Neural crest cell (in vitro differentiated cells): Measurements from ENCODE around the gene MAS1. TPM values are rescaled to one million over a fixed set of nuclear protein-coding genes. Genes with fewer than 3 reads are reported as not detected.

Source experiments
- DNase-seq: peaks from one replicate; pipeline ENCODE4 v3.0.0; 2021; ENCODE audit warnings: low read depth, mixed read lengths, low spot score
- H3K27ac Mint-ChIP-seq: one replicate; pipeline ENCODE4 v1.8.0; 2021; ENCODE audit warnings: mild to moderate bottlenecking, mixed read lengths; ENCODE audit not compliant: unreplicated experiment
- H3K27me3 Mint-ChIP-seq: 2 replicates; pipeline ENCODE4 v1.8.0; 2021; ENCODE audit warnings: low read depth, mild to moderate bottlenecking, mixed read lengths
- H3K36me3 Mint-ChIP-seq: 2 replicates; pipeline ENCODE4 v1.8.0; 2021; ENCODE audit warnings: low read depth, mild to moderate bottlenecking, mixed read lengths
- H3K4me1 Mint-ChIP-seq: 2 replicates; pipeline ENCODE4 v1.8.0; 2021; ENCODE audit warnings: mixed read lengths
- H3K4me3 Mint-ChIP-seq: one replicate; pipeline ENCODE4 v1.8.0; 2021; ENCODE audit warnings: mild to moderate bottlenecking, mixed read lengths
- H3K9me3 Mint-ChIP-seq: 2 replicates; pipeline ENCODE4 v1.8.0; 2021; ENCODE audit warnings: mixed read lengths
- CTCF ChIP-seq: fragments of 200-600 bp; sonication (generic); conservative IDR thresholded peaks from 2 replicates; pipeline ENCODE4 v1.5.0; 2021; ENCODE audit warnings: antibody characterized with exemption, mild to moderate bottlenecking
- total RNA-seq: library from RNA; stranded (reverse); gene quantifications from 2 replicates; pipeline ENCODE4 v1.2.1, GENCODE V29; 2021

Gene MAS1
- total RNA-seq, 1 donor from 2014 or later, result not detected

DNA sequence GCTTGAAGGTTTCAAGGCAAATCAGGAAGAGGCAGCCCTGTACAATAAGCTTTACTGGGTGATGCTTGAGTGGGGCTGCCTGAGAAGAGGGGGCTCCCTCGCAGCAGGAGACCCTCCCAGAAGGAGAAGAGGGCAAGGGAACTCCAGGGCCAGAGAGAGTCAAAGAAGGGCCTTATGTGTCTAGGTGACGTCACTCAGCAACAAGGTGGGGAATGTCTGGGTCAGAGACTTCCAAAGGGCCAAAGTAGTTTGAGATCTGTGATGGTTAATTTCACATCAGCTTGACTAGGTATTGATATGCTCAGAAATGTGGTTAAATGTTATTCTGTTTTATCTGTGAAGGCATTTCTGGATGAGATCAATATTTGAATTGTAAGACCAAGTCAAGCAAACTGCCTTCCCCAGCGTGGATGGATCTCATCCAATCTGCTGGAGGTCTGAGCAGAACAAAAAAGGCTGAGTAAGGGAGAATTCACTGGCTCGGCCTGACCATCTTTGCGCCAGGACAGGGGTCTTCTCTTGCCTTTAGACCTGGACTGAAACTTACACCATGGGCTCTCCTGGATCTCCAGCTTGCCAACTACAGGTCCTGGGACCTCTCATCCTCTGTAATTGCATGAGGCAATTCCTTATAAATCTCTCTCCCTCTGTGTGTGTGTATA, 35.9 kb downstream of the MAS1 start:
- Mint-ChIP-seq H3K27me3 (peaks cover 16% of the 10 kb centered on the region), H3K9me3 (peaks cover 3% of the 10 kb centered on the region), H3K27ac (no peak overlapping the region), H3K36me3 (no peaks in the 10 kb centered on the region), H3K4me3 (no peak overlapping the region), H3K4me1 (no peaks in the 10 kb centered on the region)
- no peak for TF ChIP-seq CTCF
- DNase-seq, result no peak

DNA sequence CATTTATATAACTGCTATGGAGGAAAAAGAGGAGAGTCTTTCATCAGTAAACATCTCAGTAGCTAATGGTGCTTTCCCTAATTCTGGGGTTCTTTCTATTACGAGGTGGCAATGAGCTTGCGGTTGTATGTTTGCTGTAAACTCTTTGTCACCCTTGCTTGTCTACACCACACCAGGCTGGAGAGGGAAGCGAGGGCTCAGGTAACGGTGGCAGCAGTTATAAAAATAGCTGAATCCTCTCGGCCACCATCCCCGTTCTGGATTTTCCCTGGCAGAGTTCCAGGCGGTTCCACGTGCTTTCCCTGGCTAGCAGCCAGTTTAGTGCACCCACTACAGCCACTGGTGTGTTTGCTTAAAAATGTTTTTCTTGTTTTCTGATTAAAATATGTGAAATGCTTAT, 39.0 kb downstream of the MAS1 start:
- Mint-ChIP-seq H3K4me3 (no peak overlapping the region), H3K9me3 (no peaks in the 10 kb centered on the region), H3K27me3 (peaks cover 29% of the 10 kb centered on the region), H3K36me3 (no peaks in the 10 kb centered on the region), H3K27ac (no peak overlapping the region), H3K4me1 (no peaks in the 10 kb centered on the region)
- no peak for DNase-seq
- no peak for TF ChIP-seq CTCF

DNA sequence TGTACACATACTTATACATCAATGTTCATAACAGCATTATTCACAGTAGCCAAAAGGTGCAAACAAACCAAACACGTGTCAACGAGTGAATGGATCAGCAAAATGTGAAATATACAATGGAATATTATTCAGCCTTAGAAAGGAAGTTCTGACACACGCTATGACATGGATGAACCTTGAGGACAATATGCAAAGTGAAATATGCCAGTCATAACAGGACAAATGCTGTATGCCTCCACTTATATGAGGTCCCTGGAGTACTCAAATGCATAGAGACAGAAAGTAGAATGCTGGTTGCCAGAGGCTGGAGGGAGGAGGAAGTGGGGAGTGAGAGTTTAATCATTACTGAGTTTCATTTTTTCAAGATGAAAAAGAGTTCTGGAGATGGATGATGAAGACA, 40.3 kb downstream of the MAS1 start:
- TF ChIP-seq CTCF, result no peak
- peaks cover 33% of the 10 kb centered on the region for H3K27me3 Mint-ChIP-seq
- no peak for DNase-seq
- H3K36me3 Mint-ChIP-seq, result no peaks in the 10 kb centered on the region
- H3K4me1 Mint-ChIP-seq, result no peaks in the 10 kb centered on the region
- H3K27ac Mint-ChIP-seq, result no peak overlapping the region
- no peak overlapping the region for H3K4me3 Mint-ChIP-seq
- no peaks in the 10 kb centered on the region for H3K9me3 Mint-ChIP-seq

DNA sequence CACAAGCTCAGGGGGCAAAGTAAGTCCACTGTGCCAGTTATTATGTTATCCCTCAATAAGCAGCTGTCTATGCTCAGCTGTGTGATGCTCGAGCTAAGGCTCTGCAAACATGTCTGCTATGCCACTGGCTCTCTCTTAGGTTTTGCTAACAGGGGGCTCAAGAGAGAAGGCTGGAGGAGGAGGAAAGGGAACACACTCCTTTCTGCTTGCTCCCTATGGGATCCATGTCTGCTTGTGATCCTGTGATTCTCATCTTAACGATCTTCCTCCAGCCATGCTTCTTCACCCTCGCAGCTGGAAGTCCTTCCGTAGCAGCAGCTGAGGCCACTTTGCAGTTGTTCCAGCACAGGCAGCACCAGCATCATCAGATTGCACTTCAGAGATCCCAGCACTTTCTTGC, 41.1 kb downstream of the MAS1 start:
- H3K27me3 Mint-ChIP-seq, result peaks cover 33% of the 10 kb centered on the region
- H3K4me1 Mint-ChIP-seq, result no peaks in the 10 kb centered on the region
- H3K9me3 Mint-ChIP-seq, result no peaks in the 10 kb centered on the region
- no peak overlapping the region for H3K27ac Mint-ChIP-seq
- TF ChIP-seq CTCF, result no peak
- no peak overlapping the region for H3K4me3 Mint-ChIP-seq
- no peaks in the 10 kb centered on the region for H3K36me3 Mint-ChIP-seq
- no peak for DNase-seq

DNA sequence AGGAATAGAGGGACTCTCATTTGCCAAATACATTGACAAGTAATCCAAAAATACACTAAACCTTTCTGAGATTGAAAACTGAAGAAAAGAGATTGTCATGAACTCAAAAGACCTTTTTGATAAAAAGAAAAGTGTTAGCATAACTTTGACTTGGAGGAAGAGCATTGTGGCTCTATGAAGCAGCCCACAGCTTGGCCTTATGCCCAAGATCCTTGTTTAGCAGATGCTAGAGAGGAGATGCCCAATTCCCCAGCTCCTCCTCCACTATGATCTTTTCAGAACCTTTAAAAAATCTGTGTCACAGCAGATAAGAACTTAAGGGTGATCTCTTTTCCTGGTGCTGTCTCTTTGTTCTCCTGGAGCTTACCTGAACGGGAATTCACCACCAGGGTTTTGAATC, 42.3 kb downstream of the MAS1 start:
- Mint-ChIP-seq H3K4me1 (no peaks in the 10 kb centered on the region), H3K27ac (no peak overlapping the region), H3K36me3 (no peaks in the 10 kb centered on the region), H3K4me3 (no peak overlapping the region), H3K9me3 (no peaks in the 10 kb centered on the region), H3K27me3 (peaks cover 33% of the 10 kb centered on the region)
- no peak for DNase-seq
- no peak for TF ChIP-seq CTCF
